ENCODE data around the gene ST14.

GRCh38 chr11:130137999-130138398, 21.6 kb upstream of the ST14 start:
- TF ChIP-seq CTCF (IDR thresholded peaks at IDR 0.05) (no peak), POLR2A (IDR thresholded peaks at IDR 0.05) (no peak)

Measured in adrenal gland (tissue), 5 donors.